ENCODE measurements around the gene PTPRO. TPM values are rescaled to one million over a fixed set of nuclear protein-coding genes. Genes with fewer than 3 reads are reported as not detected.

Gene PTPRO
- total RNA-seq, 1 experiment from 2014 or later, result 0.52 TPM

DNA sequence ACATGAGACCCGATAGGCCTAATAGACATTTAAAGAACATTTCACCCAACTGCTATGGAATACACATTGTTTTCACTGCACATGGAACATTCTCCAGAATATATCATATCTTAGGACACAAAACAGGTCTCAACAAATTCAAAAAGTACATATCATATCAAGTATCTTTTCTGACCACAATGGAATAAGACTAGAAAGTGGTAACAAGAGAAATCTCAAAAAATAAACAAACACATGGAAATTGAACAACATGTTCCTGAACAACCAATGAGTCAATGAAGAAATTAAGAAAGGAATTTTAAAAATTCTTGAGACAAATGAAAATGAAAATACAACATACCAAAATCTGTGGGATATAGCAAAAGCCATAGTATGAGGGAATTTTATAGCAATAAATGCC is 208.1 kb downstream of the PTPRO start:
- no CpG with 5 or more reads among the region's 1 CpG for WGBS (ENCODE audit: extremely low coverage, insufficient read length, low lambda C conversion rate)
- no peak overlapping the region for H4K91ac ChIP-seq (ENCODE audit: insufficient read length, low read depth, low read length)
- H2BK120ac ChIP-seq (ENCODE audit: low read depth, low read length, poor library complexity, severe bottlenecking), result no peak overlapping the region
- H4K20me1 ChIP-seq (ENCODE audit: control insufficient read depth, insufficient read depth, insufficient read length), result no peaks in the 10 kb centered on the region
- no peak overlapping the region for H3K14ac ChIP-seq (ENCODE audit: insufficient read depth, low read length)
- H3T11ph ChIP-seq (ENCODE audit: low read length), result no peak overlapping the region
- H3K4me1 ChIP-seq (ENCODE audit: insufficient read depth, low read length), result no peaks in the 10 kb centered on the region; the same call in 1 of the 2 replicates
- H3K9ac ChIP-seq (ENCODE audit: extremely low read depth, insufficient read length, low read length), result no peak overlapping the region
- no peaks in the 10 kb centered on the region for H3K79me1 ChIP-seq (ENCODE audit: insufficient read depth, low read depth, low read length, poor library complexity, severe bottlenecking)
- no peaks in the 10 kb centered on the region for H3K79me2 ChIP-seq (ENCODE audit: insufficient read depth, low read length)
- H3K4me3 Mint-ChIP-seq, result no peak overlapping the region
- H3K36me3 Mint-ChIP-seq (ENCODE audit: insufficient read depth in 1 of 3, low read depth in 3 of 3), result no peaks in the 10 kb centered on the region
- H3K23ac ChIP-seq (ENCODE audit: insufficient read length, low read depth, low read length), result no peak overlapping the region
- H3K4me2 ChIP-seq (ENCODE audit: insufficient read depth, insufficient read length, low read length), result no peak overlapping the region
- H3K4me1 Mint-ChIP-seq, result peaks cover 5 to 6% of the 10 kb centered on the region in 2 experiments; a peak in 3 of 4 replicates
- H2BK15ac ChIP-seq (ENCODE audit: low read depth, low read length), result no peak overlapping the region
- H3K27me3 Mint-ChIP-seq (ENCODE audit: low read depth), result no peaks in the 10 kb centered on the region
- H3K56ac ChIP-seq (ENCODE audit: insufficient read length, low read depth, low read length), result no peak overlapping the region
- H3K27ac ChIP-seq (ENCODE audit: insufficient read length, low read depth, low read length), result no peak overlapping the region
- TF ChIP-seq, protein P1, sequence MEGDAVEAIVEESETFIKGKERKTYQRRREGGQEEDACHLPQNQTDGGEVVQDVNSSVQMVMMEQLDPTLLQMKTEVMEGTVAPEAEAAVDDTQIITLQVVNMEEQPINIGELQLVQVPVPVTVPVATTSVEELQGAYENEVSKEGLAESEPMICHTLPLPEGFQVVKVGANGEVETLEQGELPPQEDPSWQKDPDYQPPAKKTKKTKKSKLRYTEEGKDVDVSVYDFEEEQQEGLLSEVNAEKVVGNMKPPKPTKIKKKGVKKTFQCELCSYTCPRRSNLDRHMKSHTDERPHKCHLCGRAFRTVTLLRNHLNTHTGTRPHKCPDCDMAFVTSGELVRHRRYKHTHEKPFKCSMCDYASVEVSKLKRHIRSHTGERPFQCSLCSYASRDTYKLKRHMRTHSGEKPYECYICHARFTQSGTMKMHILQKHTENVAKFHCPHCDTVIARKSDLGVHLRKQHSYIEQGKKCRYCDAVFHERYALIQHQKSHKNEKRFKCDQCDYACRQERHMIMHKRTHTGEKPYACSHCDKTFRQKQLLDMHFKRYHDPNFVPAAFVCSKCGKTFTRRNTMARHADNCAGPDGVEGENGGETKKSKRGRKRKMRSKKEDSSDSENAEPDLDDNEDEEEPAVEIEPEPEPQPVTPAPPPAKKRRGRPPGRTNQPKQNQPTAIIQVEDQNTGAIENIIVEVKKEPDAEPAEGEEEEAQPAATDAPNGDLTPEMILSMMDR (conservative IDR thresholded peaks at IDR 0.05), result no peak
- H3K4ac ChIP-seq (ENCODE audit: low read depth, low read length), result no peak overlapping the region
- no peaks in the 10 kb centered on the region for H3K9me3 Mint-ChIP-seq
- H2AK5ac ChIP-seq (ENCODE audit: insufficient read length, low read length), result no peak overlapping the region
- no peak for DNase-seq
- no peak overlapping the region for H2BK20ac ChIP-seq (ENCODE audit: low read depth, low read length, poor library complexity, severe bottlenecking)
- H3K27me3 ChIP-seq (ENCODE audit: insufficient read depth, low read length), result no peaks in the 10 kb centered on the region
- H2BK5ac ChIP-seq (ENCODE audit: insufficient read length, low read length), result no peak overlapping the region
- no peak overlapping the region for H3K18ac ChIP-seq (ENCODE audit: insufficient read length, low read depth, low read length)
- H4K5ac ChIP-seq (ENCODE audit: insufficient read length, low read depth, low read length), result no peak overlapping the region
- no peak overlapping the region for H3K27ac Mint-ChIP-seq
- H2BK12ac ChIP-seq (ENCODE audit: insufficient read length, low read depth, low read length), result no peak overlapping the region
- H3K9me3 ChIP-seq (ENCODE audit: control insufficient read depth, low read depth, low read length), result no peaks in the 10 kb centered on the region
- H3K23me2 ChIP-seq (ENCODE audit: insufficient read length, low read depth, low read length, poor library complexity, severe bottlenecking), result no peaks in the 10 kb centered on the region
- no peak overlapping the region for H4K8ac ChIP-seq (replicated peaks; ENCODE audit: insufficient read length, low read depth, low read length)
- H2AFZ ChIP-seq (ENCODE audit: low read length), result no peak overlapping the region

Measured in H9 (cell line).